Umbilical cord (tissue), 2 donors: Measurements from ENCODE around the gene DPF3. TPM values are rescaled to one million over a fixed set of nuclear protein-coding genes. Genes with fewer than 3 reads are reported as not detected.

ENCODE experiments used
- DNase-seq: peaks from one replicate; pipeline ENCODE4 v3.0.0-alpha.2; 2015; ENCODE audit warnings: low spot score
- total RNA-seq: library from RNA; depleted of rRNA; stranded (reverse); fragments of >200 nt; gene quantifications from one replicate; pipeline ENCODE4 v1.2.3, GENCODE V29; 2014; ENCODE audit warnings: low replicate concordance; ENCODE audit not compliant: insufficient read depth

The DPF3 gene
- total RNA-seq, 1 donor from 2014 or later: 4.6 TPM

- peak; percentile 80 for DNase-seq
Observed at GRCh38 chr14:72904840-72905561, 11.1 kb upstream of the DPF3 start.

DNA sequence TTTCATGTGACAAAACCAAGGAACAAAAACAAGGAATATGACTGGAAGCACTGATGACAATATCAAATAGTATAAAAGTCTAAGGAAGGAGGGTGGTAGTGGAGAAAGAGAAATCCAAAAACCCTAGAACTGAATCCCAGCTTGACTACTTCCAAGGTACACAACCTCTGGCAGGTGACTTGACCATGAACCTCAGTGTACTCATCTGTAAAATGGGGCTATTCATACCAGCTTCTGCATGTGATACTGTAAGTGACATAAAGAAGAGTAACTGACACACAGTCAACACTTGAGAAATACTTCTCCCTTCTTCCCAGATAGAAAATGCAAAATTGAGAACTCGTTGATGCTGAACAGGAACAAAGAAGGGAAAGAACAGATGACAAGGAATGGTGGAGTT lies 10.3 kb upstream of the DPF3 start:
- DNase-seq: no peak

GRCh38 chr14:72903716-72904115 lies 9.8 kb upstream of the DPF3 start:
- DNase-seq: no peak

- DNase-seq: no peak
Observed at GRCh38 chr14:72902801-72903530, 9.1 kb upstream of the DPF3 start.

DNA sequence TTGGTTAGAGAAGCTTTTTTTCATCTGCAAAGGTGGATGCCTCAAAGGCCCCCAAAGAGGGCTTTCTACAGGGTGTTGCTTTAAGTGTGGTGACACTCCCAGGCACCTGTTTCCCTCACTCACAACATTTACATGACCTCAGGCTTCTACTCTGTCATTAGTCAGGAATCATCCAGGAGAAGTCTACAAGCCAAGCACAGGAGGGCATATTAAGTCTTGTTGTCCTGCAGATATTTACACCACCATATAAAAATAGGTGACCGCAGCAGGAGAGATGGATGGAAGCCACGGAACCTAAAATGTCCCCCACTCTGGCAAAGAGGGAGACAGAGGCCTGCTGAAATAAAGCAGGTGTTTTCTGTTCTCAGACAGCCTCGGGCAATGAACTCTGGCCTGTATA lies 7.5 kb upstream of the DPF3 start:
- no peak for DNase-seq

- DNase-seq: no peak
Observed at GRCh38 chr14:72898448-72898847, 4.5 kb upstream of the DPF3 start.

GRCh38 chr14:72894623-72895378 lies 900 bp upstream of the DPF3 start:
- no peak for DNase-seq

DNA sequence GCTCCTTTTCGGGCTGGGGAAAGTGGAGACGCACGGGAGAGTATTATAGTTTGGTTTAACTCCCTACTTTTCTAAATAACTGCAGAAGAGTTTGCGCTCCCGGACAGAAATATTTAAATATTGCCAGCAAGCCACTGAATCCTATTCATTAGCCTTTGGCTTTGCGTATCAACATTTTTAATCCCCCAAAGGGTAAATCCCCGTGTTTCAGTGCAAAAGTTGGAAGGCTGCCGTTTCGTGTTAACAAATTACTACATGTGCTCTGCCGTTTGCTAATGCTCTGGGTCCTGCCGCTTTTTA lies 372 bp upstream of the DPF3 start:
- DNase-seq: no peak

- DNase-seq: no peak
Observed at GRCh38 chr14:72892879-72893635, 844 bp downstream of the DPF3 start.

GRCh38 chr14:72892103-72892878 lies 1.6 kb downstream of the DPF3 start:
- no peak for DNase-seq

- DNase-seq: no peak
Observed at GRCh38 chr14:72891666-72892102, 2.2 kb downstream of the DPF3 start.

GRCh38 chr14:72889366-72889765 lies 4.5 kb downstream of the DPF3 start:
- DNase-seq: no peak

GRCh38 chr14:72888636-72889201 lies 5.2 kb downstream of the DPF3 start:
- no peak for DNase-seq

DNA sequence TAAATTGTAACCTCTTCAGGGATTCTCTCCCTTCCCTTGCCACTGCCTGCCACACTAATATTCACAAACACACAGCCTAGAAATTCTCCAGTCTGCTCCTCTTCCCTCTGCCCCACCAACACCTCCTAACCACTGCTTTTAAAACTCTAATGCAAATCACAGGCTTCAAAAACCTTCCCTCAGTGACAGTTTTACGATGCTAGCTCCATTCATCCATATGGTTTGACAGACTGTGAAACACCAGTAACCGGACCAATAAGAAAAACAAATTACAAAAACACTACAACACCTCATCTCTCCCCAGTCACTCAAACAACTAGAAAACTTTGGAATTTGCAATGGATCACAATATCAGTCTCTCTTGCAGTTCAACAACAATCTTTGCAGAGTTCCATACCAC lies 5.7 kb downstream of the DPF3 start:
- DNase-seq: no peak

GRCh38 chr14:72887514-72887913 lies 6.4 kb downstream of the DPF3 start:
- DNase-seq: no peak

- no peak for DNase-seq
Observed at GRCh38 chr14:72884386-72884785, 9.5 kb downstream of the DPF3 start.

DNA sequence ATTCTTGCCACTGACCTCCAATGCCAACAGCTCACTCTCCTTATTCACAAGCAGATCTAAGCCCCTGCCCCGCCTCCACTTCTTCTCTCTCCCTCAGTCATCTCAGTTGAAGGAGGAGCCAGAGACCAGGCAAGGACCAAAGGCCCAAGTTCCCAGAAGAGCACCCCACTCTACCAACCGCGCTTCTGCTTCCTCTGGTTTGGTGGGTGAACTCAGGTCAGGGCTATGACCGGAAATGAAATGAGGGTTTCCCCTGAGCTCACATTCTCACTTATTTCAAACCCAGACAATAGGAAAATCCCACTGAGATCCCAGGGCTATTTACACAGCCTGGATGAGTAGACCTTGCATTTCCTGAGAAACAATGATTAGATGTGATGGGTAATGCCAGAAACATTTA lies 9.9 kb downstream of the DPF3 start:
- DNase-seq: no peak

DNA sequence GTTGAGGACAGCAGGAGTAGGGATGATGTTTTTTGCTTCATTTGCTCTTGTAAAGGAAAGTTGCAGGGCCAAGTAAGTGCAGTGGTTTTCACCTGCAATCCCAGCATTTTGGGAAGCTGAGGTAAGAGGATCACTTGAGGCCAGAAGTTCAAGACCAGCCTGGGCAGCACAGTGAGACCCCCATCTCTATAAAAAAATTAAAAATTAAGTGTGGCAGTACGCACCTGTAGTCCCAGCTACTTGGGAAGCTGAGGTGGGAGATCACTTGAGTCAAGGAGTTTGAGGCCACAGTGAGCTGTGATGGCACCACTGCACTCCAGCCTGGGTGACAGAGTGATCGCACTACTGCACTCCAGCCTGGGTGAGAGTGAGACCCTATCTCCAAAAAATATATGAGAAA lies 10.8 kb downstream of the DPF3 start:
- no peak for DNase-seq

- DNase-seq: no peak
Observed at GRCh38 chr14:72882463-72882862, 11.4 kb downstream of the DPF3 start.

DNA sequence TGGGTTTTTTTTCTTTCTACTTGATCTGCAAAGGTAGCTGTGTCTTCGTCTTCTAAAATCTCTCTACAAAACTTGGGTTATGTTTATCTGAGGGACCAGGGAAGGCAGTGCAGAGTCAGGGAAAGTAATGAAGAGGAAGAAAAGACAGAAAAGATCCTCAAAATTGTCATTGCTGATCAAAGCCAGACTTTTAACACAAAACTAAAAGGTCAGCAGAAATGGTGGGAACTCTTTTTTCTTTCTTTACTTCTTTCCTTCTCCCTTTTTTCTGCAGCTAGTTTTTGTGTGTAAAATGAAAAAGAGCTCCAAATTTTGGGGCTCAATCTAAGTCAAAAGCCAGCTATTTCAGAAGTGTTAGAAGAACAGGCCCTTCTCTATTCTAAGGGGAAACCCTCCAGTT lies 11.9 kb downstream of the DPF3 start:
- no peak for DNase-seq

DNA sequence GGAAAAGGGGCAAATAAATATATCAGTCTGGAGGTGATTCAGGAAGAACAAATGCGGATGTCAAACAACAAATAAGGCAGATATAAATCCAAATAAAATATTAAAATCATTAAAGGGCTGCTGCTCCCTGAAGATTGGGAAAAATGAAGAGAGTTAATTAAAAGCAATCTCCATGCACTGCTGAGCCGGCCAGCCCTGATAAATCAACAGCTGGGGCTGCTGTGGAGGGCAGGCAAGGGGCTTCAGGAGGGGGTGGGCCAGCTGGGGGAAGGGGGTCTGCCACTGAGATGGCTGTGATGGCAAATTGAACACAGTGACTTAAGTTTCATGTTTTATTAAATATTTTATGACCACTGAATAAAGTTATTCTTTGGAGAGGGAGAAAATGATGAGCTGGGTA lies 12.4 kb downstream of the DPF3 start:
- no peak for DNase-seq
